Ammon's horn (tissue), 1 donor: Measurements from ENCODE around the gene SCO2.
"Not testable (repeated sequence)": the region's sequence is repeated elsewhere in the genome, so short reads cannot be mapped to it uniquely, and the experiment has no call there.

ENCODE experiments used
- DNase-seq: peaks from one replicate; pipeline ENCODE4 v3.0.0-alpha.2; 2016; ENCODE audit warnings: low spot score

SCO2 gene

GRCh38 chr22:50551160-50551752, 25.9 kb upstream of the SCO2 start:
- DNase-seq: no peak

GRCh38 chr22:50550395-50550794, 25.0 kb upstream of the SCO2 start:
- DNase-seq: no peak

GRCh38 chr22:50548921-50549790, 23.8 kb upstream of the SCO2 start:
- no peak for DNase-seq

- DNase-seq: no peak
Measured at GRCh38 chr22:50548040-50548920, 22.9 kb upstream of the SCO2 start.

GRCh38 chr22:50547263-50547985, 22.0 kb upstream of the SCO2 start:
- no peak for DNase-seq

GRCh38 chr22:50546326-50547262, 21.2 kb upstream of the SCO2 start:
- no peak for DNase-seq

GRCh38 chr22:50545522-50546325, 20.3 kb upstream of the SCO2 start, which contains the start of gene KLHDC7B:
Gene KLHDC7B (plus strand): TSS chr22:50545899. CDS start chr22:50546244, 345 bp downstream.
- DNase-seq: no peak

GRCh38 chr22:50544746-50545253, 19.4 kb upstream of the SCO2 start:
- no peak for DNase-seq

GRCh38 chr22:50544078-50544745, 18.8 kb upstream of the SCO2 start:
- DNase-seq: no peak

- no peak for DNase-seq
Measured at GRCh38 chr22:50542416-50542927, 17.1 kb upstream of the SCO2 start.

GRCh38 chr22:50541667-50542026, 16.2 kb upstream of the SCO2 start:
- DNase-seq: not testable (repeated sequence)

GRCh38 chr22:50540381-50540780, 15.0 kb upstream of the SCO2 start:
- DNase-seq: no peak

- no peak for DNase-seq
Measured at GRCh38 chr22:50537765-50538164, 12.4 kb upstream of the SCO2 start.

- DNase-seq: no peak
Measured at GRCh38 chr22:50536226-50536625, 10.8 kb upstream of the SCO2 start.

- DNase-seq: no peak
Measured at GRCh38 chr22:50535113-50535512, 9.7 kb upstream of the SCO2 start.

- DNase-seq: not testable (repeated sequence)
Measured at GRCh38 chr22:50533856-50534711, 8.7 kb upstream of the SCO2 start.

- no peak for DNase-seq
Measured at GRCh38 chr22:50532824-50533796, 7.7 kb upstream of the SCO2 start.
